Measurements from ENCODE around the gene TCN2. TPM values are rescaled to one million over a fixed set of nuclear protein-coding genes. Genes with fewer than 3 reads are reported as not detected.
A peak's percentile ranks its signal among the peaks of the same experiment; 100 is the strongest.
"Not testable (repeated sequence)": the region's sequence is repeated elsewhere in the genome, so short reads cannot be mapped to it uniquely, and the experiment has no call there.

The TCN2 gene
- total RNA-seq, 1 donor from 2014 or later = 0.68 TPM

DNA sequence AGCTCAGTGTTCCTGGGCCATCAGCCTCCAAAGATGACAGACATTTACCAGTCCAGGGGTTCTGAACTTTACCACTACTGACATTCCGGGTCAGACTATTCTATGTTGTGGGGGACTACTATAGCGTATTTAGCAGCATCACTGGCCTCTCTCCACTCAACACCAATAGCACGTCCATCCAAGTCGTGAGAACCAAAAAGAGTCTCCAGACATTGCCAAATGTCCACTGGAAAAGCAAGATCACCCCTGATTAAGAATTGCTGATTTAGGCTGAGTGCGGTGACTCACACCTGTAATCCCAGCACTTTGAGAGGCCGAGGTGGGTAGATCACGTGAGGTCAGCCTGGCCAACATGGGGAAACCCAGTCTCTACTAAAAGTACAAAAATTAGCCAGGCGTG, 20.6 kb upstream of the TCN2 start:
- H3K4me3 Mint-ChIP-seq (ENCODE audit: low read depth) = no peak overlapping the region
- no peak overlapping the region for H3K27ac Mint-ChIP-seq
- no peaks in the 10 kb centered on the region for H3K9me3 Mint-ChIP-seq
- intact Hi-C loops (cut with micrococcal nuclease) = no loop called here
- H3K27me3 Mint-ChIP-seq (ENCODE audit: low read depth) = no peaks in the 10 kb centered on the region
- no peak for DNase-seq (ENCODE audit: low spot score)
- peaks cover 14% of the 10 kb centered on the region for H3K4me1 Mint-ChIP-seq (ENCODE audit: low read depth)
- H3K36me3 Mint-ChIP-seq (ENCODE audit: low read depth) = peaks cover 58% of the 10 kb centered on the region

DNA sequence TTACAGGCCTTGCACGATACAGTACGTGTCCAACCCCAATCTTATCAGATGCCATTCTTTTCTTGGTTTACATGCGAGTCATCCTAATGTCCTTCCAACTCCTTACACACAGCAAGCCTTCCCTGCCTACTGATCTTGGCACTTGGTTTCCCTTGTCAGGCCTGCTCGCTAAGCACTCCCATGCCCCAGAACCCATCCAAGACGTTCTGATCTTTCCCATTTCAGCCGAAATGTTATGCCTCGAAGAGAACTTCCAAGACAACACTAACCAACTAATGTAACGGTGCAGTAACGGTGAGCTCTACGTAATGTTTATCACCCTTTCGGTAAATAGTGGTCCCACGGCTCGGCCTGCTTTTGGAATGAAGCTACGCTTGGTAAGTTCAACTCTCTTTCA, 15.8 kb upstream of the TCN2 start:
- Mint-ChIP-seq H3K27ac (no peak overlapping the region), H3K36me3 (ENCODE audit: low read depth) (peaks cover 32% of the 10 kb centered on the region), H3K4me3 (ENCODE audit: low read depth) (no peak overlapping the region), H3K27me3 (ENCODE audit: low read depth) (peaks cover 12% of the 10 kb centered on the region), H3K4me1 (ENCODE audit: low read depth) (peaks cover 14% of the 10 kb centered on the region), H3K9me3 (no peaks in the 10 kb centered on the region)
- intact Hi-C loops (cut with micrococcal nuclease) = loop anchor here (5.0 kb wide), 1 partner anchor 169 kb away; no protein-coding TSS in a partner anchor
- no peak for DNase-seq (ENCODE audit: low spot score)

DNA sequence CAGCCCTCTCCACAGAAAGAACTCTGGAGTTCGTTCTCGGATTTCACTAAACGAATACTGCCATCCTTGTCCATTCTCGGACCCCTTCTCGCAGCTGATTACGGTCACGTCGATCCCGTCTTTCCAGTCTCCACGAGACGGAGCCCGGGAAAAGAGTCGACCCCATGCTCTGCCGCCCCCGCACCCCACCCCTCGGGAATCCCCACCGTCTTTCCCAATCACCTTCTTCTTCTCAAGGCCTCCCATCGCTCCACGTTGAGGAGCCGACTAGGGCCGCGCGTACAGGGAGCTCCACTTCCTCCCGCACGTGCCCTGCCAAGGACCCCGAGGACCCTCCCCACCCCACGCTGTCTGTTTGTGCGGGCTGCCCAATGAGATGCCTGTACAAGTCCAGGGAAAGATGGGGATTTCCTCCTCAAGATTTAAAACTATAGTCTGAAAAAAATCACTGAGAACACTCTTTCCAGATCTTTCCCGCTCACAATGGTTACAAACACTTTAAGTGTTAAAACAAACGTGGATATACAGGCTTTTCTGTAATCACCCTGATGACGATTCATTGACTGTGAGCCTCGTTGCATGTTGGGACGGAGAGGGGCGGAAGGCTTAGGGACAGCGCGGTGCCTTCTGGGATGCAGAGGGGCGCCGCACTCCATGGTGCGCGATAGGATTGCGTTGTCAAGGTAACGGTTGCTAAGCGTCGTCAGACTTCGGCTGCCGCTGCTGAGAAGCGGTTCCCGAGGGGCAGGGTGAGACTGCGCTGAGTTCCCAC, 15.2 kb upstream of the TCN2 start, which contains the start of gene PES1:
Gene PES1 (minus strand): TSS at position 323 of the 772 bp plus-strand sequence. CDS start 77 bp downstream, at position 246.
- Mint-ChIP-seq H3K4me3 (ENCODE audit: low read depth) (no peak within 1 kb of the TSS), H3K36me3 (ENCODE audit: low read depth) (peaks cover 26% of the 10 kb centered on the region), H3K27me3 (ENCODE audit: low read depth) (peaks cover 12% of the 10 kb centered on the region), H3K27ac (no peak within 1 kb of the TSS), H3K9me3 (no peaks in the 10 kb centered on the region), H3K4me1 (ENCODE audit: low read depth) (peaks cover 14% of the 10 kb centered on the region)
- DNase-seq (ENCODE audit: low spot score) = peak; percentile 93
- intact Hi-C loops (cut with micrococcal nuclease) = loop anchor here (1.0 to 5.0 kb wide), 2 partner anchors 16 to 169 kb away; partner anchors contain the start of gene TCN2

DNA sequence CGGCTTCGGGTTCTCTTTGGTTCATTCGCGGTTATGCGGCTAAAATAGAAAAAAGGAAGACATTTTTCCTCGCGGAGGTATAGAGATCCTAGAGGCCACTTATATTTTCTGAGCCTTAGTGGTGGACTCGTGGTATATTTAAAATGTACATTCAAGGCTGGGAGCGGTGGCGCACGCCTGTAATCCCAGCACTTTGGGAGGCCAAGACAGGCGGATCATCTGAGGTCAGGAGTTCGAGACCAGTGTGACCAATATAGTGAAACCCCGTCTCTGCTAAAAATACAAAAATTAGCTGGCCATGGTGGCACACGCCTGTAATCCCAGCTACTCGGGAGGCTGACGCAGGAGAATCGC, 14.6 kb upstream of the TCN2 start:
- not testable (repeated sequence) for H3K4me3 Mint-ChIP-seq (ENCODE audit: low read depth); H3K9me3 Mint-ChIP-seq; DNase-seq (ENCODE audit: low spot score); H3K27ac Mint-ChIP-seq
- intact Hi-C loops (cut with micrococcal nuclease) = loop anchor here (1.0 to 5.0 kb wide), 2 partner anchors 15 to 170 kb away; partner anchors contain the start of gene TCN2
- Mint-ChIP-seq H3K4me1 (ENCODE audit: low read depth) (peaks cover 14% of the 10 kb centered on the region), H3K36me3 (ENCODE audit: low read depth) (peaks cover 21% of the 10 kb centered on the region), H3K27me3 (ENCODE audit: low read depth) (peaks cover 12% of the 10 kb centered on the region)

DNA sequence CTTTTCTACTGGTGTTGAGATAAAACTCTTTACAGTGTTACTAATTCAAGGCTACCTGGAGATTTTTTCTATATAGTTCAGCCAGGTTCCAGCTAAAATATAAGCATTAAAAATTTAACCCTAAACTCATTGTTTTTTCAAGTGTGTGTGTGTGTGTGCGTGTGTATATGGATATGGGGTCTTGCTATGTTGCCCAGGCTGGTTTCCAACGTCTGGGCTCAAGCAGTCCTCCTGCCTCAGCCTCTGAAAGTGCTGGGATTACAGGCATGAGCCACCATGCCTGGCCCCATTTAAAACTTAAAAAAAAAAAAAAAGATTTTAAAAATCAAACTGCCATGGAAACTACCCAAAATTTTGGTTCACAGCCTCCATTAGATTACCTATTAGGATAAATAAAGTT, 10.8 kb upstream of the TCN2 start:
- Mint-ChIP-seq H3K27me3 (ENCODE audit: low read depth) (peaks cover 19% of the 10 kb centered on the region), H3K36me3 (ENCODE audit: low read depth) (no peaks in the 10 kb centered on the region), H3K4me1 (ENCODE audit: low read depth) (no peaks in the 10 kb centered on the region), H3K4me3 (ENCODE audit: low read depth) (no peak overlapping the region), H3K9me3 (no peaks in the 10 kb centered on the region), H3K27ac (no peak overlapping the region)
- intact Hi-C loops (cut with micrococcal nuclease) = no loop called here
- DNase-seq (ENCODE audit: low spot score) = no peak

DNA sequence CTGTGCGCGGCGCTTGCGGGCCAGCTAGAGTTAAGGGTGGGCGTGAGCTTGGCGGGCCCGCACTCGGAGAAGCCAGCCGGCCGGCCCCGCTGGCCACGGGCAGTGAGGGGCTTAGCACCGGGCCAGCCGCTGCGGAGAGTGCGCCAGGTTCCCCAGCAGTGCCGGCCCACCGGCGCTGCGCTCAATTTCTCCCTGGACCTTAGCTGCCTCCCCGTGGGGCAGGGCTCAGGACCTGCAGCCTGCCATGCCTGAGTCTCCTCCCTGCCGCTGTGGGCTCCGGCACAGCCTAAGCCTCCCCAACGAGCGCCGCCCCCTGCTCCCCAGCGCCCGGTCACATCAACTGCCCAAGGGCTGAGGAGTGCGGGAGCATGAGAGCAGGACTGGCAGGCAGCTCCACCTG, 10.1 kb upstream of the TCN2 start:
- Mint-ChIP-seq H3K27ac (no peak overlapping the region), H3K36me3 (ENCODE audit: low read depth) (no peaks in the 10 kb centered on the region), H3K9me3 (no peaks in the 10 kb centered on the region), H3K27me3 (ENCODE audit: low read depth) (peaks cover 19% of the 10 kb centered on the region), H3K4me1 (ENCODE audit: low read depth) (no peaks in the 10 kb centered on the region), H3K4me3 (ENCODE audit: low read depth) (no peak overlapping the region)
- DNase-seq (ENCODE audit: low spot score) = no peak
- intact Hi-C loops (cut with micrococcal nuclease) = no loop called here

DNA sequence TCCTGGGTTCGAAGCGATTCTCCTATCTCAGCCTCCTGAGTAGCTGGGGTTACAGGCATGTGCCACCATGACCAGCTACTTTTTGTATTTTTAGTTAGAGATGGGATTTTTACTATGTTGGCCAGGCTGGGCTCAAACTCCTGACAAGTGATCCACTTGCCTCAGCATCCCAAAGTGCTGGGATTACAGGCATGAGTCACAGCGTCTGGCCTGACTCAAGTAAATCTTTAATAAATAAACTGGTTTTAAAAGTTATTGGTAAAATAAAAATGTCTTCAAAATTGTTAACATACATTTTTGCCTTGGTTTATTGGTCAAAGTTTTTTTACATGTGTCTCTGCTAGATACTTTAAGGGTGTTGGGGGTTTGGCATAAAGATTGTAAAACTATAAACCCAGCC, 8.0 kb upstream of the TCN2 start:
- no peaks in the 10 kb centered on the region for H3K36me3 Mint-ChIP-seq (ENCODE audit: low read depth)
- H3K27ac Mint-ChIP-seq = no peak overlapping the region
- peaks cover 11% of the 10 kb centered on the region for H3K27me3 Mint-ChIP-seq (ENCODE audit: low read depth)
- no peaks in the 10 kb centered on the region for H3K9me3 Mint-ChIP-seq
- peaks cover 1% of the 10 kb centered on the region for H3K4me1 Mint-ChIP-seq (ENCODE audit: low read depth)
- no peak for DNase-seq (ENCODE audit: low spot score)
- H3K4me3 Mint-ChIP-seq (ENCODE audit: low read depth) = no peak overlapping the region
- intact Hi-C loops (cut with micrococcal nuclease) = no loop called here

DNA sequence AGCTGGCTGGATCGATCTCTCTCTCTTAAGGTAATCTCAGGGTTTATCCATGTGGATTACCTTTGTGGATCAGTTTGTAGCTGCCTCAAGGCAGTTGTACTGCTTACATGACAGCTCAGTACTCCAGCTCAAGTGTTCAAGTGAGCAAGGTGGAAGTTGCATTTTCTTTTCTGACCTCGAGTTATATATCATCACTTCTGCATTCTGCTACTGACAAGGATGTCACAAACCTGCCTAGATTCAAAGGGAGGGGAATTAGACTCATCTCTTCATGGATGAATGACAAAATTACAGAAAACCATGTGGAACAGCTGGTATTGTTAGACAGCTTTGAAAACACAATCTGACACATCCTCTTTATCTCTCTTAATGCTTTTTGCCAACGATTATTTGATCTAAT, 6.1 kb upstream of the TCN2 start:
- intact Hi-C loops (cut with micrococcal nuclease) = no loop called here
- no peaks in the 10 kb centered on the region for H3K9me3 Mint-ChIP-seq
- H3K36me3 Mint-ChIP-seq (ENCODE audit: low read depth) = no peaks in the 10 kb centered on the region
- peaks cover 6% of the 10 kb centered on the region for H3K4me1 Mint-ChIP-seq (ENCODE audit: low read depth)
- no peak overlapping the region for H3K27ac Mint-ChIP-seq
- H3K4me3 Mint-ChIP-seq (ENCODE audit: low read depth) = no peak overlapping the region
- peaks cover 9% of the 10 kb centered on the region for H3K27me3 Mint-ChIP-seq (ENCODE audit: low read depth)
- DNase-seq (ENCODE audit: low spot score) = no peak

DNA sequence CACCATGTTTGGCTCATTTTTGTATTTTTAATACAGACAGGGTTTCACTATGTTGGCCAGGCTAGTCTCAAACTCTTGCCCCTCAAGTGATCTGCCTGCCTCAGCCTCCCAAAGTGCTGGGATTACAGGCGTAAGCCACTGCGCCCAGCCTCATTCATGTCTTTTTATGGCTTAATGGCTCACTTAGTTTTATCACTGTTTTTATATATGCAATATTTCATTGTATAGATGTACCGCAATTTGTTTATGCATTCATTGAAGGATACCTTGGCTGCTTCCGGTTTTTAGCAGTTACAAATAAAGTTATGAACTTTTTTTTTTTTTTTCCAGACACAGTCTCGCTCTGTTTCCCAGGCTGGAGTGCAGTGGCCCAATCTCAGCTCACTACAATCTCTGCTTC, 5.5 kb upstream of the TCN2 start:
- Mint-ChIP-seq H3K36me3 (ENCODE audit: low read depth) (no peaks in the 10 kb centered on the region), H3K9me3 (no peaks in the 10 kb centered on the region), H3K4me3 (ENCODE audit: low read depth) (no peak overlapping the region), H3K4me1 (ENCODE audit: low read depth) (peaks cover 9% of the 10 kb centered on the region), H3K27ac (no peak overlapping the region), H3K27me3 (ENCODE audit: low read depth) (peaks cover 9% of the 10 kb centered on the region)
- DNase-seq (ENCODE audit: low spot score) = no peak
- intact Hi-C loops (cut with micrococcal nuclease) = no loop called here

DNA sequence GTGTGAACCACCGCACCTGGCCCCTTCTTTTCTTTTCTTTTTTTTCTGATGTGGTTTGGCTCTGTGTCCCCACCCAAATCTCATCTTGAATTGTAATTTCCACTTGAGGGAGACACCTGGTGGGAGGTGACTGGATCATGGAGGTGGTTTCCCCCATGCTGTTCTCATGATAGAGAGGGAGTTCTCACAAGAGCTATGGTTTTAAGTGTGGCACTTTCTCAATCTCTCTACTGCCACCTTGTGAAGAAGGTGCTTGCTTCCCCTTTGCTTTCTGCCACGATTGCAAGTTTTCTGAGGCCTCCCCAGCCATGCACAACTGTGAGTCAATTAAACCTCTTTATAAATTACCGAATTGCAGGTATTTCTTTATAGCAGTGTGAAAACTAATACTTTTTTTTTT, 4.9 kb upstream of the TCN2 start:
- Mint-ChIP-seq H3K36me3 (ENCODE audit: low read depth) (no peaks in the 10 kb centered on the region), H3K27ac (no peak overlapping the region), H3K4me1 (ENCODE audit: low read depth) (peaks cover 13% of the 10 kb centered on the region), H3K27me3 (ENCODE audit: low read depth) (peaks cover 11% of the 10 kb centered on the region), H3K4me3 (ENCODE audit: low read depth) (no peak overlapping the region), H3K9me3 (no peaks in the 10 kb centered on the region)
- DNase-seq (ENCODE audit: low spot score) = no peak
- intact Hi-C loops (cut with micrococcal nuclease) = no loop called here

DNA sequence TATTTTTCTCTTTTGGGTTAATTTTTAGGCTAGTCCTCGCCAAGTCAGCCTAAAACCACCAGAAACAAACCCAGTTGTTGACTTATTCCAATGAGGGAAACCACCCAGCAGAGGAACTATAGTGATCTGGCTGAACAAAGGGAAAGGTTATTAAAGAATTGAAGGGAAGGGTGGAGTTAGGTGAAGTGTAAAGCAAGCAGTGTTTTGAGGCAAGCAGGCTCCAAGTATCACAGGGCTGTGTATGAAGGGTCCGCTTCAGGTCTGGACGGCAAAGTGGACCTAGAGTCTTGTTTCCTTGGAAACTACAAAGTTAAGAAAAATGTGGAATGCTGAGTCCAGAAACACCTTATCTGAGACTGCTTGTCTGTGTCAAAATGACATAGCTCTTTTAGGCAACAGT, 3.2 kb upstream of the TCN2 start:
- Mint-ChIP-seq H3K36me3 (ENCODE audit: low read depth) (no peaks in the 10 kb centered on the region), H3K27me3 (ENCODE audit: low read depth) (peaks cover 9% of the 10 kb centered on the region), H3K9me3 (no peaks in the 10 kb centered on the region), H3K4me1 (ENCODE audit: low read depth) (peaks cover 29% of the 10 kb centered on the region), H3K27ac (no peak overlapping the region), H3K4me3 (ENCODE audit: low read depth) (no peak overlapping the region)
- DNase-seq (ENCODE audit: low spot score) = no peak
- intact Hi-C loops (cut with micrococcal nuclease) = no loop called here

DNA sequence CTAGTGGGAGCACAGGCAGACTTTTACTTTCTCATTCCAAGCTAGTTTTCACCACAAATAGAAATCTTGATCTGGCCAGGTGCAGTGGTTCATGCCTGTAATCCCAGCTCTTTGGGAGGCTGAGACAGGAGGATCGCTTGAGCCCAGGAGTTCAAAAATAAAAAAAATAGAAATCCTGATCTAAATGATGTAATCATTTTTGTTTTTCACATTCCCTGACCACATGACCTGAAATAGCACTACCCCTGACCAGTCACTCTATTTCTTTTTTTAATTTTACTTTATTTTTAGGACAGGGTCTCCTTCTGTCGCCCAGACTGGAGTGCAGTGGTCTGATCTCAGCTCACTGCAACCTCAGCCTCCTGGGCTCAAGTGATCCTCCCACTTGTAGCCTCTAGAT, 2.3 kb upstream of the TCN2 start:
- H3K4me3 Mint-ChIP-seq (ENCODE audit: low read depth) = no peak overlapping the region
- H3K36me3 Mint-ChIP-seq (ENCODE audit: low read depth) = no peaks in the 10 kb centered on the region
- H3K9me3 Mint-ChIP-seq = no peaks in the 10 kb centered on the region
- DNase-seq (ENCODE audit: low spot score) = no peak
- H3K4me1 Mint-ChIP-seq (ENCODE audit: low read depth) = peaks cover 37% of the 10 kb centered on the region
- H3K27ac Mint-ChIP-seq = no peak overlapping the region
- intact Hi-C loops (cut with micrococcal nuclease) = loop anchor here (5.0 kb wide), 1 partner anchor 43 kb away; no protein-coding TSS in a partner anchor
- peaks cover 9% of the 10 kb centered on the region for H3K27me3 Mint-ChIP-seq (ENCODE audit: low read depth)

DNA sequence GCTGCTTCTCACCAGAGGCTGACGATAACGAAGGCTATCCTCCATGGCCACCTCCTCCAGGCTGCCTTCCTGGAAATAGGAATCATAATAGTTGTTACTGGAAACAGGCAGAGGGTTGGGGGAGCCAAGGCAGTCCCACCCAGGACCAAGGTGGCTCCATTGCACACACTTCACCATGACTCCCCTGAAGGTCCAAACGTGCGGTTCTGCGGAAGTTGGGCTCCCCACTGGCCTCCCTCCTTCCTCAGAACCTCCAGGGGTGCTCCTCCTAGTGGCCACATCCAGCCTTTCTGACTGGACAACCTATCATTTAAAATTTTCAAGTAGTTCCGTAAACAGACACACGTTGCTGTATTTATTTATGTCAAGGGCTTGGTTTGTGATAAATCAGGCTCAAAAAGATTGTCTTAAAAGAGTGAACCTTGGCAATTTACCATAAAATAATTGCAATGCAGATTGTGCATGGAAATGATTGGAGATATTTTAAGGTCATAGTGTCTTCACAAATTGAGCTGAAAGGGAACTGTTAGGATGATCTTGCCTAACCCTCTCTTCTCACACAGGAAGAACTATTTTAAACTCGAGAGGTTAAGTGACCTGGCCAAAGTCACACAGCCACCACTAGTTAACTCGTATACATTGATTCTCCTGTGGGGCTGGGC, 1.4 kb upstream of the TCN2 start:
- intact Hi-C loops (cut with micrococcal nuclease) = loop anchor here (5.0 kb wide), 1 partner anchor 42 kb away; no protein-coding TSS in a partner anchor
- no peak overlapping the region for H3K4me3 Mint-ChIP-seq (ENCODE audit: low read depth)
- no peaks in the 10 kb centered on the region for H3K36me3 Mint-ChIP-seq (ENCODE audit: low read depth)
- peaks cover 40% of the 10 kb centered on the region for H3K4me1 Mint-ChIP-seq (ENCODE audit: low read depth)
- H3K9me3 Mint-ChIP-seq = no peaks in the 10 kb centered on the region
- H3K27me3 Mint-ChIP-seq (ENCODE audit: low read depth) = peaks cover 9% of the 10 kb centered on the region
- peak; percentile 29 for DNase-seq (ENCODE audit: low spot score)
- no peak overlapping the region for H3K27ac Mint-ChIP-seq

All from activated T-helper 2 cell treated with anti-CD3 and anti-CD28 coated beads, Interferon-gamma antibody, Interleukin-2, Interleukin-4, amounts not matched to agents 10 μg/mL and 5 μg/mL and 100 μg/mL, durations not matched to agents 14 hours and 24 hours and 36 hours (primary cell).